NCI-H187 (cell line): ENCODE results near the gene WASHC2A.
"Not testable (repeated sequence)": the region's sequence is repeated elsewhere in the genome, so short reads cannot be mapped to it uniquely, and the experiment has no call there.

Source experiments
- DNase-seq, 2 experiments: peaks; one replicate each; lab custom pipeline; 2025; lab: John Stamatoyannopoulos, UW

WASHC2A gene

GRCh38 chr10:50068352-50068659 lies 552 bp downstream of the WASHC2A start:
- DNase-seq, result not testable (repeated sequence)

- not testable (repeated sequence) for DNase-seq
Measured at GRCh38 chr10:50075139-50075538, 7.4 kb downstream of the WASHC2A start.

- not testable (repeated sequence) for DNase-seq
Measured at GRCh38 chr10:50075544-50075943, 7.8 kb downstream of the WASHC2A start.

- DNase-seq, result not testable (repeated sequence)
Measured at GRCh38 chr10:50091304-50091703, 23.6 kb downstream of the WASHC2A start.

GRCh38 chr10:50092928-50093327 lies 25.2 kb downstream of the WASHC2A start:
- DNase-seq, result not testable (repeated sequence)

- not testable (repeated sequence) for DNase-seq
Measured at GRCh38 chr10:50094630-50095029, 26.9 kb downstream of the WASHC2A start.

GRCh38 chr10:50095402-50095801 lies 27.6 kb downstream of the WASHC2A start:
- not testable (repeated sequence) for DNase-seq

- DNase-seq, result not testable (repeated sequence)
Measured at GRCh38 chr10:50096722-50097121, 29.0 kb downstream of the WASHC2A start.

- not testable (repeated sequence) for DNase-seq
Measured at GRCh38 chr10:50098645-50099044, 30.9 kb downstream of the WASHC2A start.

- DNase-seq, result not testable (repeated sequence)
Measured at GRCh38 chr10:50101139-50101582, 33.4 kb downstream of the WASHC2A start.

GRCh38 chr10:50101747-50102146 lies 34.0 kb downstream of the WASHC2A start:
- DNase-seq, result not testable (repeated sequence)

- not testable (repeated sequence) for DNase-seq
Measured at GRCh38 chr10:50102267-50102666, 34.5 kb downstream of the WASHC2A start.

- not testable (repeated sequence) for DNase-seq
Measured at GRCh38 chr10:50108999-50109698, 41.4 kb downstream of the WASHC2A start.

GRCh38 chr10:50112419-50113112 lies 44.8 kb downstream of the WASHC2A start:
- DNase-seq, result not testable (repeated sequence)

- DNase-seq, result not testable (repeated sequence)
Measured at GRCh38 chr10:50126765-50127164, 59.0 kb downstream of the WASHC2A start.

- not testable (repeated sequence) for DNase-seq
Measured at GRCh38 chr10:50127770-50128292, 60.1 kb downstream of the WASHC2A start.

- DNase-seq, result not testable (repeated sequence)
Measured at GRCh38 chr10:50131245-50131965, 63.7 kb downstream of the WASHC2A start.

- not testable (repeated sequence) for DNase-seq
Measured at GRCh38 chr10:50132322-50132721, 64.6 kb downstream of the WASHC2A start.

- DNase-seq, result not testable (repeated sequence)
Measured at GRCh38 chr10:50132841-50133240, 65.1 kb downstream of the WASHC2A start.

GRCh38 chr10:50143512-50144174 lies 75.9 kb downstream of the WASHC2A start:
- not testable (repeated sequence) for DNase-seq

GRCh38 chr10:50145575-50145974 lies 77.8 kb downstream of the WASHC2A start:
- not testable (repeated sequence) for DNase-seq

- DNase-seq, result no peak
Measured at GRCh38 chr10:50152792-50153272, 85.1 kb downstream of the WASHC2A start.
